ENCODE measurements around the gene TF.

Gene TF

GRCh38 chr3:133746712-133747066, 496 bp downstream of the TF start:
- in situ Hi-C loops (cut with MboI; ENCODE audit: low sequenced_read_pairs): no loop called here

DNA sequence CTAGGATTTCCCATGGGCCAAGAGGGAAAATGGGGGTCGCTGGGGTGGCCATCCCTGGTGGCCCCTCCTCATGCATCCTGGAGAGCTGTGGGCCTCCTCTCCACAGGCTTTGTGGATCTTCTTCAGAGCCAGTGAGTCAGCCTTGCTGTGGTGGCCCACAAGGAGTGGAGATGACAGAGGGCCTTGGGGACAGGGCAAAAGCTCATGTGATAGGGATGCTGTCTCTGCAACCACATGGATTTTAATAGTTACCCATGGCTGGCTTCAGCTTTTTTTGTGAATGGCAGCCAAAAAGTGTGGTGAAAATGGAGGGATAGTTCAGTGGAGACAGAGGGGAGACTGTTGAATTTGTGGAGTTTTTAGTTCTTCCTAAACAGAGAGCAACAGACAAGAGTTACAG, 1.2 kb downstream of the TF start:
- in situ Hi-C loops (cut with MboI; ENCODE audit: low sequenced_read_pairs): no loop called here

GRCh38 chr3:133747907-133748639, 1.9 kb downstream of the TF start:
- in situ Hi-C loops (cut with MboI; ENCODE audit: low sequenced_read_pairs): no loop called here

- in situ Hi-C loops (cut with MboI; ENCODE audit: low sequenced_read_pairs): no loop called here
These were observed 3.5 kb downstream of the TF start for GRCh38 chr3:133749427-133750258.

- in situ Hi-C loops (cut with MboI; ENCODE audit: low sequenced_read_pairs): no loop called here
These were observed 4.1 kb downstream of the TF start for GRCh38 chr3:133750259-133750656.

DNA sequence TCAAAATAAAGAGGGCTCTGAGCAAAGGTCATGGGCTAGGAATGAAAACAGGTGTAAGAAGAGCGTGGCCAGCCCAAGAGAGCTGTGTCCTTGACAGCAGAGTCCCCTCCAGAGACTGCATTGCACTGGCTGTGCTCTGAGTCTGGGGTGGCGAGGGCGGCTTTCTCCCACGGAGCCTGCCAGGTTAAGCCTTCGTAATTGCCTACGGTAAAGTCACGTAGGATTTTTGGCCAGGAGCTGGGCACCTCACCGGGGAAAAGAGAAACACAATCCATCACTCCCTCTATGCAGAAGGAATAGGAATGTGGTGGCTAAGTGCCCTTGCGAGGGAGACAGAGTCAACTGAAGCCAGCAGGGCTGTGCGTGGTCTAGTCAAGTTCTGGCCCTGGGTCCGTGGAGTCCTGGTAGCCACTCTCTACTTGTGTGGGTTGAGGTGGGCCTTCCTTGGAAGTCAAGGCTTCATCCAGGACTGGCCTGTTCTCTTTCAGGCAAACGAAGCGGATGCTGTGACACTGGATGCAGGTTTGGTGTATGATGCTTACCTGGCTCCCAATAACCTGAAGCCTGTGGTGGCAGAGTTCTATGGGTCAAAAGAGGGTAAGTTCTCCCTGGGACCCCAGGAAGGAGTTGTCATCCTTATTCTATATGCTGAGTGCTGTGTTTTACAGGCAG, 7.0 kb downstream of the TF start:
- in situ Hi-C loops (cut with MboI; ENCODE audit: low sequenced_read_pairs): no loop called here

DNA sequence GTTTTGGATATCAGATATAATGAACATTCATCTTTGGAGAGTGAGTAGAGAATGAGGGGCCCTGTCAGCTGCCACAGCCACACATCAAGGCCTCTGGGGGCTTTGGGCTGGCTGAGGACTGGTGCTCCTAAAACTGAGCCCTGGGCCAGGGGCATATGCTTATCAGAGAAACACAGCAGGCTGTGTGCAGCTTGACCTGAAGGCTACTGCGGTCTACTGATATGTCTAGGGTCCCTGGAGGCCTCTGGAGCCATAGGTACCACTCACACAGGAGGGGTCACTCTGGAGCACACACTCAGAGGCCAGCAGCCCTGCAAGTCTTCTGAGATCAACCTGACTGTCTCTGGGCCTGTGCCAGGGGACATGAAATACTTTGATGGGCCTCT, 7.6 kb downstream of the TF start:
- in situ Hi-C loops (cut with MboI; ENCODE audit: low sequenced_read_pairs): no loop called here

- in situ Hi-C loops (cut with MboI; ENCODE audit: low sequenced_read_pairs): no loop called here
These were observed 8.3 kb downstream of the TF start for GRCh38 chr3:133754455-133754854.

- in situ Hi-C loops (cut with MboI; ENCODE audit: low sequenced_read_pairs): no loop called here
These were observed 9.0 kb downstream of the TF start for GRCh38 chr3:133754973-133755828.

DNA sequence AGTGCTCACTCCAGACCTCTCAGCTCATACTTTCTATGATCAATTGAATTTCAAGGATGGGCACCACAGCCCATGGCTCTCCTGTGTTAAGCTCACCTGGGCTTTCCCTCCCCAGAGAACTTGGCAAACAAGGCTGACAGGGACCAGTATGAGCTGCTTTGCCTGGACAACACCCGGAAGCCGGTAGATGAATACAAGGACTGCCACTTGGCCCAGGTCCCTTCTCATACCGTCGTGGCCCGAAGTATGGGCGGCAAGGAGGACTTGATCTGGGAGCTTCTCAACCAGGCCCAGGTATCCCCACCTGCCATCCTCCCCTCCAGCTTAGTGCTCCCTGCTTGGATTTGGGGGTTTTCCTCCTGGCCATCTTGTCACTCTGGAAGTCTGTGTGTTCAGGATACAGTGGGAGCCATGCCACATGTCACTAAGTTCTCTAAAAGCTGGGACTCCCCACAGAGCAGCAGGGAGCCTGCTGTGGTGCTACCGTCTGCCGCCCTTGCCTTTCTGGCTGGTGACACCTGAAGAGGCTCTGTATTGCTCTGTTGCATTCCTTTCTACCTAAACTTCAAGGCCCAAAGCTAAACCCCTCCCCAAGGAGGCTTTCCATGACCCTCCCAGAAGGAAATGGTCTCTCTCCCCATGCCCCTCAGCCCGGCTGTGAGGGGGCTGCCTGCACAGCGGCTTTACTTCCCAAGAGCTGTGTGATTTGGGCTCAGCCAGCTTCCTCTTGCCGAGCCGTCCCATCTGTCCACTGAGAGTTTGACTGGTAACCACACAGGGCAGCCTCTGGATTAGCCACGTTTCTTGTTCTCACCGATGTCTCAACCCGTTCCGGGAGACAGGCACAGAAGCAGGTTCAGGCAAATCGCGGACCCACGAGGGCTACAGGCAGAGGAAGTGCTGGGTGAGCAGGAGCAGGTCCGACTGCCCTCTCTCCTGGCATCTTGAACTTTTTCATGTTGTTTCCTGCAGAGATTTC, 10.8 kb downstream of the TF start:
- in situ Hi-C loops (cut with MboI; ENCODE audit: low sequenced_read_pairs): no loop called here

GRCh38 chr3:133757701-133758567, 11.7 kb downstream of the TF start:
- in situ Hi-C loops (cut with MboI; ENCODE audit: low sequenced_read_pairs): no loop called here

DNA sequence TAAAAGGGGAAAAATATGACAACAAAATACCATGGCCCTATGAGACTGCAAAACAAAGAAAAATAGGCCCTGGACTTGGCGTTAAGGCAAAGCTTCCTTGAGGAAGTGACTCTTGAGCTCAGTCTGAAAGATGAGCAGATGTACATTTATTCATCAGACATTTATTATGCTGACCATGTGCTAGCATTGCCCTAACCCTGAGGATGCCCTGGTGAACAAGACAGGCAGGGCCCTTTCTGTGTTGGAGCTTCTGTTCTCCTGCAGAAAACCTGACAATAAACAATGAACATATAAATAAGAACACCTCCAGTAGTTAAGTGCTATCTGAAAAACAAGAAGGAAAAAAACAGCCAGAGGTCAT, 12.4 kb downstream of the TF start:
- in situ Hi-C loops (cut with MboI; ENCODE audit: low sequenced_read_pairs): no loop called here

DNA sequence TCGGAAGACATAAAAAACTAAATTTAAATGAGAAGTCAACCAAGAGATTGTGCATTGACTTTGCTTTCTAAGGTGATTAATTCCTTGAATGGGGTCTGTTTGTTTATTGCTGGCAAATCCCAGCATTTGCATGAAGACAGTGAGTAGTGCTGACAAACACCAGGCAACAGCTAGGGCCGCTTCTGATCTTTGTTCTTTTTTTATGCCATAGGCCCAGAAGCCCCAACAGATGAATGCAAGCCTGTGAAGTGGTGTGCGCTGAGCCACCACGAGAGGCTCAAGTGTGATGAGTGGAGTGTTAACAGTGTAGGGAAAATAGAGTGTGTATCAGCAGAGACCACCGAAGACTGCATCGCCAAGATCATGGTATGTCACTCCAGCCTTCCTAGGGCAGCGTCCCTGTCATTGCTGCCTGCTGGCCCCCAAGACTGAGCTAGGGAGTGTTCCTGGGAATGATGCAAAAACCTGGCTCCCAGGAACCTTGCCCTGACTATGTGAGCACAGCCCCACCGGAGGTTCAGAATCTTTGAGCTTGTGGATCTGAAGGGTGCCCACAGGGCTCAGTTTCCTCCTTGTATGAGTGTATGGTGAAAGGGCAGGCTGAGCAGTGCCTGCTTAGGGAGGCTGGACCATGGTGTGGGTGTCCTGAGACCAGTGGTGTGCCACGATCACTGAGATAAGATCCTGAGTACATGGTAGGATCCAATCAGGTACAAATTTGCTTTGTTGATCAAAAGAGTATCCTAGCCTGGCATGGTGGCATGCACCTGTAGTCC, 13.0 kb downstream of the TF start:
- in situ Hi-C loops (cut with MboI; ENCODE audit: low sequenced_read_pairs): no loop called here

DNA sequence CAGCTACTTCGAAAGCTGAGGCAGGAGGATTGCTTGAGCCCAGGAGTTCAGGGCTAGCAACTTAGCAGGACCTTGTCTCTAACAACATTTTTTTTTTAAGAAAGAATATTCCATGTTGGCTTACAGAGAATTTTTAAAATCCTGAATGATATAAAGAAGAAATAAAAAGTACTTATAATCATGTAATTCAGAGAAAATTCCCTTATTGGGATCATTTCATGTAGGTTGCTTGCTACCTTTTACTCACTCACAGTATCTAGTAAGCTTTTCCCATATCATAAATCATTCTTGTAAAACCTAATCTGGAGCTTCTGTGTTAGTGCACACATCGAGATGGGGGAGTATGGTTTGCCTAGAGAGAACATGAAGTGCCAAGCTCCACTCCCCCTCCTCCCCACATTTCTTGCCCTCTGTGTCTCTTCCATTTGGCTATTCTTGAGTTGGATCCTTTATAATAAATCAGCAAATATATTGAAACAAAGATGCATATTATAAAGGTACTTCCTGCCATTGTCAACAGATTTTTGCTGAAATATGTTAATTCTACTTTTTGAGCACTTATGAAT, 13.6 kb downstream of the TF start:
- in situ Hi-C loops (cut with MboI; ENCODE audit: low sequenced_read_pairs): no loop called here

GRCh38 chr3:133760916-133761315, 14.7 kb downstream of the TF start:
- in situ Hi-C loops (cut with MboI; ENCODE audit: low sequenced_read_pairs): no loop called here

- in situ Hi-C loops (cut with MboI; ENCODE audit: low sequenced_read_pairs): no loop called here
These were observed 15.7 kb downstream of the TF start for GRCh38 chr3:133761605-133762484.

- in situ Hi-C loops (cut with MboI; ENCODE audit: low sequenced_read_pairs): no loop called here
These were observed 16.3 kb downstream of the TF start for GRCh38 chr3:133762539-133762938.

All from HL-60/S4 treated with retinoic acid at 250 ng/mL for 4 days and 3 days (cell line).